GM12874 (cell line): ENCODE results near the gene IBTK.

Experiments
- CTCF ChIP-seq: IDR thresholded peaks from 2 replicates; pipeline ENCODE4 v1.5.1; 2011; ENCODE audit warnings: low read depth, mild to moderate bottlenecking, control low read depth, low read length, moderate library complexity; ENCODE audit not compliant: insufficient read depth

Gene IBTK

DNA sequence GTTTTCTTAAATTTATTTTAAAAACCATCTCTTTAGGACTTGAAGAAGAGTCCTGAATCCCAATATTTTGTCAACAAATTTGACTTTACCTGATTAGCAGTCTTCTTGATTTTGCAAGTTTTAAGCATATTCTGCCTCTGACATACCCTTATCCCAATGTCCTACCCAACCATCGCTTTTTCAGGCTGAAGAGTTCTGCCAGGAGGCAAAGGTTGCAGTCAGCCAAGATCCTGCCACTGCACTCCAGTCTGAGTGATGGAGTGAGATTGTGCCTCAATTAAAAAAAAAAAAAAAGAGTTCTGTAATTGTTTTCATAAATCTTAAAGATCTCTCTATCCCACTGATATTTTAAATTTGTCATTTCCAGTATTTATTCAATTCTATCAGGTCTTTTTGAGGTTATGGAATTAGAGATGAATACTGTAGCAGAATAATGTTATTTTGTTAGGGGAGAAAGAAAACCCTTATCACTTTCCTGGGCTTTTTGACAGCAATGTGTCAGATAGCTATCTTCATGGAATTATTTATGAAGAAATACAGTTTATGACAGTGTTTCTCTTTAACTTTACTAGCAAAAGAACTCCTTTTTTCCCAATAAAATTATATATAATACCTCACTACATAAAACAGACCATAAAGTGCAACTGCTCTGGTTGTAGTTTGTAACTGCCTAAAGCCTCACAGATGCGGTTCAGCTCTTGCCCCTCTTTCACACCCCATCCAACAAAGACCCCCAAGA lies 78.2 kb downstream of the IBTK start:
- no peak for TF ChIP-seq CTCF

- no peak for TF ChIP-seq CTCF
Observed at GRCh38 chr6:82166493-82166892, 81.1 kb downstream of the IBTK start.

GRCh38 chr6:82160255-82160990 lies 87.1 kb downstream of the IBTK start:
- TF ChIP-seq CTCF: no peak

- TF ChIP-seq CTCF: no peak
Observed at GRCh38 chr6:82145926-82146452, 101.6 kb downstream of the IBTK start.

GRCh38 chr6:82144852-82145340 lies 102.6 kb downstream of the IBTK start:
- no peak for TF ChIP-seq CTCF

DNA sequence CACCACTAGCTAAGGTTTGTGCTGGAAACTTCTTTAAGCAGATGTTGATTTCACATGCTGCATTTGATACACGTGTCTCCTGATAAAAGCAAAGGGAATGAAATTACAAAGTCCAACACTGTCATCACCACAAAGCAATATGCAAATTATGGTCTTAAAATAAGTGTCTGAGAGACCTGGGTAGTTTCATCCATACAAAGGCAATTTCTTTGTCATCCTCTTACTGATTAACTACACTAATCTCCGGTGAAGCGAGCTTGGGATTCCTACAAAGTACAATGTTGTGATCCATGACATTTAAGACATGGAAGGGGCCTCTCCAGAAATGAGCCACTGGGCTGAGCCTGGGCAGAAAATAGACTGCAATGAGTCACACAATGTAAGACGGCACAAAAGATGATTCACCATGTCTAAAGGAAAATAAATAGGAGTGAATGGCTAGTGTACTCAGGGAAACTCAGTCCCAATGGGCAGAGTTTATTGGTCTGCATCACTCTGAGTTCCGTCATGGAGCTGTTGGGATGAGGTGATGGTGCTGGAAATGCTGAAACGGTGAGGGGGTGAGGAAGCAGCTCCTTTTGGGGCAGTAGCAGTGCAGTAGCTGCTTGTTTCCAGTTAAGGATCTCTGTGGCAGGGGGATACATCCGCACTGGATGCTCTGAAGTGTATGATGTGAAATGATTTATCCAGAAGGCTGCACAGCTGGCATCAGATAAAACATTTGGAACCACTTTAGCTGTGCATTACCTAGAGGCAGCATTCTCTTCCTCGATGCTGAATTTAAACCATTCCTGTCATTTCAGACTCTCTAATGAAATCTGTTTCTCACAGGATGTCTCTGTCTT lies 103.3 kb downstream of the IBTK start:
- no peak for TF ChIP-seq CTCF
